Ascending aorta (tissue), 2 donors: ENCODE data around the gene WDR37. TPM values are rescaled to one million over a fixed set of nuclear protein-coding genes. Genes with fewer than 3 reads are reported as not detected.

ENCODE experiments used
- DNase-seq, 2 donors: peaks; one replicate each; pipeline ENCODE4 v3.0.0-alpha.2; 2019; ENCODE audit warnings: low spot score in 2 of 2
- H3K27ac ChIP-seq, 2 donors: fragments of 200-600 bp; sonication (generic); one replicate each; pipeline ENCODE4 v1.5.1; 2016 to 2017; ENCODE audit warnings: mild to moderate bottlenecking in 1 of 2
- H3K27me3 ChIP-seq: fragments of 200-600 bp; sonication (generic); one replicate; pipeline ENCODE4 v1.5.1; 2017
- H3K36me3 ChIP-seq, 2 donors: fragments of 200-600 bp; sonication (generic); one replicate each; pipeline ENCODE4 v1.5.1; 2016
- H3K4me1 ChIP-seq, 2 donors: fragments of 200-600 bp; sonication (generic); one replicate each; pipeline ENCODE4 v1.5.1; 2016 to 2017; ENCODE audit warnings: mild to moderate bottlenecking in 1 of 2
- H3K4me3 ChIP-seq, 2 donors: fragments of 200-600 bp; sonication (generic); one replicate each; pipeline ENCODE4 v1.5.1; 2016 to 2017; ENCODE audit warnings: mild to moderate bottlenecking in 1 of 2
- H3K9me3 ChIP-seq, 2 donors: fragments of 200-600 bp; sonication (generic); one replicate each; pipeline ENCODE4 v1.5.1; 2016
- CTCF ChIP-seq, 3 experiments: fragments of 200-600 bp in 2 of 3; fragments of 450-650 bp in 1 of 3; sonication (generic) in 2 of 3; IDR thresholded peaks; one replicate each; pipeline ENCODE4 v1.5.1; 2016 to 2019; ENCODE audit warnings: antibody characterized with exemption in 3 of 3, mild to moderate bottlenecking in 1 of 3, moderate library complexity in 1 of 3
- intact Hi-C: fragments of 100-400 bp; cut with DNase I; formaldehyde crosslinking; loops from one replicate; pipeline ENCODE4 v1.15.1; 2023
- total RNA-seq: library from RNA; depleted of rRNA; stranded (reverse); fragments of >200 nt; gene quantifications from one replicate; pipeline ENCODE4 v1.1.0, GENCODE V29; 2016

Gene WDR37
- total RNA-seq, 1 donor from 2014 or later, result 4.4 TPM

DNA sequence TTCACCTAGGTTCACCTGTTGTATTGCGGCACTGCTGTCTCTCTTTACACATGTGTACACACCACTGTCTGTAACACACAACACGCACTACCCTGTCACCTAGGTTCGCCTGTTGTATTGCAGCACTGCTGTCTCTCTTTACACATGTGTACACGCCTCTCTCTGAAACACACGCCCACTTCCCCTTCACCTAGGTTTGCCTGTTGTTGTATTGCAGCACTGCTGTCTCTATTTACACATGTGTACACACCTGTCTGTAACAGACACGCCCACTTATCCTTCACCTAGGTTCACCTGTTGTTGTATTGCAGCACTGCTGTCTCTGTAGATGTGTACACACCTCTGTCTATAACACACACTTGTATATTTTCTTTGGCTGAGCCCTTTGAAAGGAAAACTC is 51.5 kb downstream of the WDR37 start:
- no peak overlapping the region for H3K27ac ChIP-seq
- no peak for DNase-seq
- H3K9me3 ChIP-seq, result no peaks in the 10 kb centered on the region
- no peak for TF ChIP-seq CTCF (IDR thresholded peaks at IDR 0.05)
- H3K27me3 ChIP-seq, result no peaks in the 10 kb centered on the region
- no peaks in the 10 kb centered on the region for H3K4me1 ChIP-seq
- H3K4me3 ChIP-seq, result no peak overlapping the region
- H3K36me3 ChIP-seq, result peaks cover 72 to 83% of the 10 kb centered on the region in 2 donors
- intact Hi-C loops, result no loop called here

GRCh38 chr10:1109795-1110673 is 53.8 kb downstream of the WDR37 start:
- H3K4me1 ChIP-seq, result no peaks in the 10 kb centered on the region
- peak in 2 of 3 experiments; percentile 11 to 31 for TF ChIP-seq CTCF (IDR thresholded peaks at IDR 0.05)
- intact Hi-C loops, result no loop called here
- no peaks in the 10 kb centered on the region for H3K9me3 ChIP-seq
- H3K27ac ChIP-seq, result no peak overlapping the region
- H3K27me3 ChIP-seq, result no peaks in the 10 kb centered on the region
- peaks cover 58 to 72% of the 10 kb centered on the region in 2 donors for H3K36me3 ChIP-seq
- no peak for DNase-seq
- H3K4me3 ChIP-seq, result no peak overlapping the region

- peaks cover 54 to 72% of the 10 kb centered on the region in 2 donors for H3K36me3 ChIP-seq
- no peak for TF ChIP-seq CTCF (IDR thresholded peaks at IDR 0.05)
- H3K4me1 ChIP-seq, result no peaks in the 10 kb centered on the region
- DNase-seq, result no peak
- H3K9me3 ChIP-seq, result no peaks in the 10 kb centered on the region
- H3K4me3 ChIP-seq, result no peak overlapping the region
- intact Hi-C loops, result no loop called here
- H3K27ac ChIP-seq, result no peak overlapping the region
- no peaks in the 10 kb centered on the region for H3K27me3 ChIP-seq
These were observed 54.5 kb downstream of the WDR37 start for GRCh38 chr10:1110674-1111119.

- intact Hi-C loops, result no loop called here
- Histone ChIP-seq H3K27ac (no peak overlapping the region), H3K36me3 (peaks cover 49 to 69% of the 10 kb centered on the region in 2 donors)
These were observed 58.1 kb downstream of the WDR37 start for GRCh38 chr10:1114315-1114714.

More at GRCh38 chr10:1114315-1114714, 58.1 kb downstream of the WDR37 start:
- no peaks in the 10 kb centered on the region for H3K4me1 ChIP-seq
- no peaks in the 10 kb centered on the region for H3K27me3 ChIP-seq
- H3K9me3 ChIP-seq, result no peaks in the 10 kb centered on the region
- DNase-seq, result no peak
- no peak for TF ChIP-seq CTCF (IDR thresholded peaks at IDR 0.05)
- no peak overlapping the region for H3K4me3 ChIP-seq
